K562 (cell line): ENCODE results near the gene PLA2G4F. TPM values are rescaled to one million over a fixed set of nuclear protein-coding genes. Genes with fewer than 3 reads are reported as not detected.

Experiments
- BACH1 ChIP-seq: fragments of 200-800 bp; sonication (Bioruptor generic); IDR thresholded peaks from 2 replicates; pipeline ENCODE4 v1.6.1; 2016; ENCODE audit warnings: missing genetic modification characterization, missing compliant biosample characterization
- FOSL1 ChIP-seq: fragments of 200-800 bp; sonication (Bioruptor generic); conservative IDR thresholded peaks from 2 replicates; pipeline ENCODE4 v1.6.1; 2016; ENCODE audit warnings: missing genetic modification characterization, missing compliant biosample characterization
- HDAC8 ChIP-seq: fragments of 450-650 bp; IDR thresholded peaks from 2 replicates; pipeline ENCODE4 v1.6.1; 2016; ENCODE audit warnings: mild to moderate bottlenecking, missing genetic modification characterization, moderate library complexity, missing compliant biosample characterization
- L3MBTL2 ChIP-seq: fragments of 450-650 bp; IDR thresholded peaks from 2 replicates; pipeline ENCODE4 v1.6.1; 2016; ENCODE audit warnings: mild to moderate bottlenecking, moderate library complexity
- NELFE ChIP-seq: IDR thresholded peaks from 2 replicates; pipeline ENCODE4 v1.6.1; 2011; ENCODE audit warnings: mild to moderate bottlenecking; ENCODE audit not compliant: insufficient read depth, insufficient read length
- SPI1 ChIP-seq: IDR thresholded peaks from 2 replicates; pipeline ENCODE4 v1.6.1; 2011; ENCODE audit warnings: low read depth, low read length, control low read depth, borderline replicate concordance
- polyA plus RNA-seq, 8 experiments: library from polyadenylated mRNA; depleted of rRNA in 4 of 8; stranded (reverse) in 5 of 8; unstranded in 3 of 8; fragments of >200 nt; fragmentation: Nextera tagmentation in 2 of 8; fragmentation: Illumina TruSeq in 1 of 8; extraction: Ambion mirVana in 2 of 8; extraction: Trizol in 1 of 8; gene quantifications; 2 replicates each; pipeline versions ENCODE4 v1.2.1 to v1.2.3, GENCODE V29; 2011 to 2014; ENCODE audit warnings: inconsistent platforms in 1 of 8, missing spikeins in 1 of 8
- total RNA-seq, 7 experiments: library from RNA; depleted of rRNA in 6 of 7; stranded (reverse); fragments of >200 nt in 6 of 7; fragmentation: Illumina TruSeq in 2 of 7; extraction: Trizol in 2 of 7; gene quantifications; 2 replicates each; pipeline versions ENCODE4 v1.2.1 to v1.2.3, GENCODE V29; 2011 to 2021; ENCODE audit warnings: low replicate concordance in 1 of 7
- TF ChIP-seq, protein P1 (sequence below): fragments of 450-650 bp; IDR thresholded peaks from 2 replicates; pipeline ENCODE4 v1.6.1; 2016; ENCODE audit warnings: mild to moderate bottlenecking, moderate library complexity
- TF ChIP-seq, protein P2 (sequence below): fragments of 450-650 bp; IDR thresholded peaks from 2 replicates; pipeline ENCODE4 v1.6.1; 2016
- TF ChIP-seq, protein P3 (sequence below): sonication (generic); formaldehyde crosslinking; IDR thresholded peaks from 2 replicates; pipeline ENCODE4 v1.9.0; 2022; ENCODE audit warnings: mild to moderate bottlenecking, missing genetic modification reagents
- TF ChIP-seq, protein P4 (sequence below): fragments of 250-450 bp; sonication (Bioruptor Pico); IDR thresholded peaks from 2 replicates; pipeline ENCODE4 v1.8.0; 2022; ENCODE audit warnings: moderate library complexity, mild to moderate bottlenecking, inconsistent platforms

The PLA2G4F gene
- total and polyA plus RNA-seq, 9 of the 15 experiments (the other 6 are each of a cell fraction or from before 2014, with no cell fraction given), result 0.02 TPM; not detected in 8

DNA sequence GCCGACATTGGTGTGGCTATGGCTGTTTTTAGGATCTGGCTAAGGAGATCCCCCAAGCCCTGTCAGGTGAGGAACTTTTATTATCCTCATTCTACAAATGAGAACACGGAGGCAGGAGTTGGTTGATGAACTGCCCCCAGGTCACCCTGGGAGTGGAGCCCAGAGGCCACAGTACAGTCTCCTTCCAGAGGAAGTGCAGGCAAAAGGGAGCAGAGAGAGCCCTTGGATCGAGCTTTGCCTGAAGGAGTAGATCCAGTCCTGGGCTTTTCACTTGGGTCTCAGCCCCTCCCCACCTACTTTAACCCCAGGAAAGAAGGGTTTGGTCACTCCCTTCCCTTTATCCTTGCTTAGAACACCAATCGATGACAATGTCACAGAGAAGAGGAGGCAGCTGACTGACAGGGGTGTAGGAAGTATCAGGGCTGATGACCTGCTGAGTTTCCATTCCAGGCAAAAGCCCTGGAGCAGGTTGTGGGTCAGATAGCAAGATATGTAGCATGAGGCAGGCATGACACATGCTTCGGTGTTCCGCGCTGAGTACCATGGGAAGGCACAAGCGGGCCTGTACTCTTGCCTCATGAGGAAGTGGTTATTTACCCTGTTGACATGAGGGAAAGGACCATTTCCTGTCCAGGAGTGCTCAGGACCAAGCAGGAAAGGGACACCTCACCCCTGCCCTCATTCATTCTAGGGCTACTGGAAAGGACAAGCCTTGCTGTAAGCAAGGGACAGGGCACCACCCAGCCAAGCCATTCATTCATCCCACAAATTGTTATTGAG lies 56.2 kb downstream of the PLA2G4F start (continued):
- TF ChIP-seq, protein P1, sequence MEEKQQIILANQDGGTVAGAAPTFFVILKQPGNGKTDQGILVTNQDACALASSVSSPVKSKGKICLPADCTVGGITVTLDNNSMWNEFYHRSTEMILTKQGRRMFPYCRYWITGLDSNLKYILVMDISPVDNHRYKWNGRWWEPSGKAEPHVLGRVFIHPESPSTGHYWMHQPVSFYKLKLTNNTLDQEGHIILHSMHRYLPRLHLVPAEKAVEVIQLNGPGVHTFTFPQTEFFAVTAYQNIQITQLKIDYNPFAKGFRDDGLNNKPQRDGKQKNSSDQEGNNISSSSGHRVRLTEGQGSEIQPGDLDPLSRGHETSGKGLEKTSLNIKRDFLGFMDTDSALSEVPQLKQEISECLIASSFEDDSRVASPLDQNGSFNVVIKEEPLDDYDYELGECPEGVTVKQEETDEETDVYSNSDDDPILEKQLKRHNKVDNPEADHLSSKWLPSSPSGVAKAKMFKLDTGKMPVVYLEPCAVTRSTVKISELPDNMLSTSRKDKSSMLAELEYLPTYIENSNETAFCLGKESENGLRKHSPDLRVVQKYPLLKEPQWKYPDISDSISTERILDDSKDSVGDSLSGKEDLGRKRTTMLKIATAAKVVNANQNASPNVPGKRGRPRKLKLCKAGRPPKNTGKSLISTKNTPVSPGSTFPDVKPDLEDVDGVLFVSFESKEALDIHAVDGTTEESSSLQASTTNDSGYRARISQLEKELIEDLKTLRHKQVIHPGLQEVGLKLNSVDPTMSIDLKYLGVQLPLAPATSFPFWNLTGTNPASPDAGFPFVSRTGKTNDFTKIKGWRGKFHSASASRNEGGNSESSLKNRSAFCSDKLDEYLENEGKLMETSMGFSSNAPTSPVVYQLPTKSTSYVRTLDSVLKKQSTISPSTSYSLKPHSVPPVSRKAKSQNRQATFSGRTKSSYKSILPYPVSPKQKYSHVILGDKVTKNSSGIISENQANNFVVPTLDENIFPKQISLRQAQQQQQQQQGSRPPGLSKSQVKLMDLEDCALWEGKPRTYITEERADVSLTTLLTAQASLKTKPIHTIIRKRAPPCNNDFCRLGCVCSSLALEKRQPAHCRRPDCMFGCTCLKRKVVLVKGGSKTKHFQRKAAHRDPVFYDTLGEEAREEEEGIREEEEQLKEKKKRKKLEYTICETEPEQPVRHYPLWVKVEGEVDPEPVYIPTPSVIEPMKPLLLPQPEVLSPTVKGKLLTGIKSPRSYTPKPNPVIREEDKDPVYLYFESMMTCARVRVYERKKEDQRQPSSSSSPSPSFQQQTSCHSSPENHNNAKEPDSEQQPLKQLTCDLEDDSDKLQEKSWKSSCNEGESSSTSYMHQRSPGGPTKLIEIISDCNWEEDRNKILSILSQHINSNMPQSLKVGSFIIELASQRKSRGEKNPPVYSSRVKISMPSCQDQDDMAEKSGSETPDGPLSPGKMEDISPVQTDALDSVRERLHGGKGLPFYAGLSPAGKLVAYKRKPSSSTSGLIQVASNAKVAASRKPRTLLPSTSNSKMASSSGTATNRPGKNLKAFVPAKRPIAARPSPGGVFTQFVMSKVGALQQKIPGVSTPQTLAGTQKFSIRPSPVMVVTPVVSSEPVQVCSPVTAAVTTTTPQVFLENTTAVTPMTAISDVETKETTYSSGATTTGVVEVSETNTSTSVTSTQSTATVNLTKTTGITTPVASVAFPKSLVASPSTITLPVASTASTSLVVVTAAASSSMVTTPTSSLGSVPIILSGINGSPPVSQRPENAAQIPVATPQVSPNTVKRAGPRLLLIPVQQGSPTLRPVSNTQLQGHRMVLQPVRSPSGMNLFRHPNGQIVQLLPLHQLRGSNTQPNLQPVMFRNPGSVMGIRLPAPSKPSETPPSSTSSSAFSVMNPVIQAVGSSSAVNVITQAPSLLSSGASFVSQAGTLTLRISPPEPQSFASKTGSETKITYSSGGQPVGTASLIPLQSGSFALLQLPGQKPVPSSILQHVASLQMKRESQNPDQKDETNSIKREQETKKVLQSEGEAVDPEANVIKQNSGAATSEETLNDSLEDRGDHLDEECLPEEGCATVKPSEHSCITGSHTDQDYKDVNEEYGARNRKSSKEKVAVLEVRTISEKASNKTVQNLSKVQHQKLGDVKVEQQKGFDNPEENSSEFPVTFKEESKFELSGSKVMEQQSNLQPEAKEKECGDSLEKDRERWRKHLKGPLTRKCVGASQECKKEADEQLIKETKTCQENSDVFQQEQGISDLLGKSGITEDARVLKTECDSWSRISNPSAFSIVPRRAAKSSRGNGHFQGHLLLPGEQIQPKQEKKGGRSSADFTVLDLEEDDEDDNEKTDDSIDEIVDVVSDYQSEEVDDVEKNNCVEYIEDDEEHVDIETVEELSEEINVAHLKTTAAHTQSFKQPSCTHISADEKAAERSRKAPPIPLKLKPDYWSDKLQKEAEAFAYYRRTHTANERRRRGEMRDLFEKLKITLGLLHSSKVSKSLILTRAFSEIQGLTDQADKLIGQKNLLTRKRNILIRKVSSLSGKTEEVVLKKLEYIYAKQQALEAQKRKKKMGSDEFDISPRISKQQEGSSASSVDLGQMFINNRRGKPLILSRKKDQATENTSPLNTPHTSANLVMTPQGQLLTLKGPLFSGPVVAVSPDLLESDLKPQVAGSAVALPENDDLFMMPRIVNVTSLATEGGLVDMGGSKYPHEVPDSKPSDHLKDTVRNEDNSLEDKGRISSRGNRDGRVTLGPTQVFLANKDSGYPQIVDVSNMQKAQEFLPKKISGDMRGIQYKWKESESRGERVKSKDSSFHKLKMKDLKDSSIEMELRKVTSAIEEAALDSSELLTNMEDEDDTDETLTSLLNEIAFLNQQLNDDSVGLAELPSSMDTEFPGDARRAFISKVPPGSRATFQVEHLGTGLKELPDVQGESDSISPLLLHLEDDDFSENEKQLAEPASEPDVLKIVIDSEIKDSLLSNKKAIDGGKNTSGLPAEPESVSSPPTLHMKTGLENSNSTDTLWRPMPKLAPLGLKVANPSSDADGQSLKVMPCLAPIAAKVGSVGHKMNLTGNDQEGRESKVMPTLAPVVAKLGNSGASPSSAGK, result peak; percentile 18; the same call in 1 of the 2 replicates
- TF ChIP-seq HDAC8 (tag), result no peak
- TF ChIP-seq, protein P2, sequence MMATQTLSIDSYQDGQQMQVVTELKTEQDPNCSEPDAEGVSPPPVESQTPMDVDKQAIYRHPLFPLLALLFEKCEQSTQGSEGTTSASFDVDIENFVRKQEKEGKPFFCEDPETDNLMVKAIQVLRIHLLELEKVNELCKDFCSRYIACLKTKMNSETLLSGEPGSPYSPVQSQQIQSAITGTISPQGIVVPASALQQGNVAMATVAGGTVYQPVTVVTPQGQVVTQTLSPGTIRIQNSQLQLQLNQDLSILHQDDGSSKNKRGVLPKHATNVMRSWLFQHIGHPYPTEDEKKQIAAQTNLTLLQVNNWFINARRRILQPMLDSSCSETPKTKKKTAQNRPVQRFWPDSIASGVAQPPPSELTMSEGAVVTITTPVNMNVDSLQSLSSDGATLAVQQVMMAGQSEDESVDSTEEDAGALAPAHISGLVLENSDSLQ, result peak; percentile 33; the same call in 1 of the 2 replicates
- TF ChIP-seq FOSL1 (tag), result 0 out of 2 replicates have a peak, but pooled peaks have one; percentile 14
- TF ChIP-seq SPI1, result peak; percentile 59; the same call in 1 of the 2 replicates
- TF ChIP-seq NELFE, result no peak
- TF ChIP-seq, protein P3, sequence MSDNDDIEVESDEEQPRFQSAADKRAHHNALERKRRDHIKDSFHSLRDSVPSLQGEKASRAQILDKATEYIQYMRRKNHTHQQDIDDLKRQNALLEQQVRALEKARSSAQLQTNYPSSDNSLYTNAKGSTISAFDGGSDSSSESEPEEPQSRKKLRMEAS (CRISPR knock-in tag), result 0 out of 2 replicates have a peak, but pooled peaks have one; percentile 39
- TF ChIP-seq, protein P4, sequence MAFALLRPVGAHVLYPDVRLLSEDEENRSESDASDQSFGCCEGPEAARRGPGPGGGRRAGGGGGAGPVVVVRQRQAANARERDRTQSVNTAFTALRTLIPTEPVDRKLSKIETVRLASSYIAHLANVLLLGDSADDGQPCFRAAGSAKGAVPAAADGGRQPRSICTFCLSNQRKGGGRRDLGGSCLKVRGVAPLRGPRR (CRISPR knock-in tag), result no peak
- TF ChIP-seq BACH1 (tag), result no peak
- 0 out of 2 replicates have a peak, but pooled peaks have one; percentile 16 for TF ChIP-seq L3MBTL2
